Trophoblast cell (in vitro differentiated cells and primary cell): Measurements from ENCODE around the gene CEP72.
A peak's percentile ranks its signal among the peaks of the same experiment; 100 is the strongest.
"Not testable (repeated sequence)": the region's sequence is repeated elsewhere in the genome, so short reads cannot be mapped to it uniquely, and the experiment has no call there.

Source experiments
- DNase-seq, 2 donors: peaks; one replicate each; pipeline ENCODE4 v3.0.0-alpha.2; 2016
- H2AFZ ChIP-seq: 2 replicates; pipeline ENCODE4 v1.6.1; 2013; ENCODE audit warnings: low read length, moderate library complexity, mild to moderate bottlenecking; ENCODE audit not compliant: insufficient read depth, poor library complexity
- H2AK5ac ChIP-seq: 2 replicates; pipeline ENCODE4 v1.6.1; 2013; ENCODE audit warnings: mild to moderate bottlenecking, low read length
- H2BK120ac ChIP-seq: 2 replicates; pipeline ENCODE4 v1.6.1; 2013; ENCODE audit warnings: low read length, mild to moderate bottlenecking, moderate library complexity; ENCODE audit not compliant: insufficient read depth, poor library complexity
- H2BK12ac ChIP-seq: 2 replicates; pipeline ENCODE4 v1.6.1; 2013; ENCODE audit warnings: mild to moderate bottlenecking, low read length, moderate library complexity
- H2BK5ac ChIP-seq: 2 replicates; pipeline ENCODE4 v1.6.1; 2013; ENCODE audit warnings: low read length, low read depth, moderate library complexity, mild to moderate bottlenecking; ENCODE audit not compliant: poor library complexity
- H3K14ac ChIP-seq: 2 replicates; pipeline ENCODE4 v1.6.1; 2013; ENCODE audit warnings: mild to moderate bottlenecking, low read length
- H3K18ac ChIP-seq: 2 replicates; pipeline ENCODE4 v1.6.1; 2013; ENCODE audit warnings: mild to moderate bottlenecking, low read length
- H3K23ac ChIP-seq: 2 replicates; pipeline ENCODE4 v1.6.1; 2013; ENCODE audit warnings: low read length
- H3K27ac ChIP-seq: 2 replicates; pipeline ENCODE4 v1.5.1; 2013; ENCODE audit warnings: low read depth, mild to moderate bottlenecking, inconsistent platforms, low read length, moderate library complexity
- H3K27me3 ChIP-seq: 2 replicates; pipeline ENCODE4 v1.6.1; 2013; ENCODE audit warnings: inconsistent platforms, mild to moderate bottlenecking, low read length, moderate library complexity; ENCODE audit not compliant: insufficient read depth
- H3K36me3 ChIP-seq, 2 experiments: 1 replicate in 1 of 2; 2 replicates in 1 of 2; pipeline ENCODE4 v1.6.1; 2013; ENCODE audit warnings: low read length in 2 of 2, mild to moderate bottlenecking in 2 of 2, moderate library complexity in 1 of 2; ENCODE audit not compliant: insufficient read depth in 2 of 2, control insufficient read depth in 1 of 2
- H3K4ac ChIP-seq: 2 replicates; pipeline ENCODE4 v1.6.1; 2013; ENCODE audit warnings: low read depth, mild to moderate bottlenecking, low read length, moderate library complexity
- H3K4me1 ChIP-seq, 2 experiments: 1 replicate in 1 of 2; 2 replicates in 1 of 2; pipeline ENCODE4 v1.6.1; 2013; ENCODE audit warnings: low read length in 2 of 2, mild to moderate bottlenecking in 2 of 2, moderate library complexity in 1 of 2; ENCODE audit not compliant: insufficient read depth in 2 of 2, control insufficient read depth in 1 of 2
- H3K4me2 ChIP-seq: 2 replicates; pipeline ENCODE4 v1.6.1; 2013; ENCODE audit warnings: inconsistent platforms, mild to moderate bottlenecking, low read length, moderate library complexity
- H3K4me3 ChIP-seq: 2 replicates; pipeline ENCODE4 v1.5.1; 2013; ENCODE audit warnings: mild to moderate bottlenecking, low read depth, low read length, inconsistent platforms
- H3K79me1 ChIP-seq: one replicate; pipeline ENCODE4 v1.6.1; 2013; ENCODE audit warnings: low read length
- H3K79me2 ChIP-seq: 2 replicates; pipeline ENCODE4 v1.6.1; 2013; ENCODE audit warnings: low read length, mild to moderate bottlenecking; ENCODE audit not compliant: control insufficient read depth, insufficient read depth, poor library complexity
- H3K9ac ChIP-seq: 2 replicates; pipeline ENCODE4 v1.6.1; 2013; ENCODE audit warnings: mild to moderate bottlenecking, low read length
- H3K9me3 ChIP-seq: 2 replicates; pipeline ENCODE4 v1.6.1; 2013; ENCODE audit warnings: low read depth, mild to moderate bottlenecking, control low read depth, inconsistent platforms, low read length; ENCODE audit not compliant: insufficient read depth
- H4K12ac ChIP-seq: 2 replicates; pipeline ENCODE4 v1.6.1; 2013; ENCODE audit warnings: low read depth, mild to moderate bottlenecking, low read length, moderate library complexity
- H4K8ac ChIP-seq: 2 replicates; pipeline ENCODE4 v1.6.1; 2013; ENCODE audit warnings: low read depth, mild to moderate bottlenecking, low read length, moderate library complexity
- H4K91ac ChIP-seq: one replicate; pipeline ENCODE4 v1.6.1; 2013; ENCODE audit warnings: low read depth, mild to moderate bottlenecking, low read length, moderate library complexity
- WGBS: extraction: QIAGEN DNeasy Blood & Tissue Kit; methylation state at CpG from one replicate; pipeline ENCODE4 v1.1.7; 2013; ENCODE audit warnings: missing lambda C conversion rate; ENCODE audit not compliant: insufficient read length, insufficient coverage; ENCODE audit errors: extremely low coverage; 5-methylcytosine and 5-hydroxymethylcytosine counted together

The CEP72 gene

DNA sequence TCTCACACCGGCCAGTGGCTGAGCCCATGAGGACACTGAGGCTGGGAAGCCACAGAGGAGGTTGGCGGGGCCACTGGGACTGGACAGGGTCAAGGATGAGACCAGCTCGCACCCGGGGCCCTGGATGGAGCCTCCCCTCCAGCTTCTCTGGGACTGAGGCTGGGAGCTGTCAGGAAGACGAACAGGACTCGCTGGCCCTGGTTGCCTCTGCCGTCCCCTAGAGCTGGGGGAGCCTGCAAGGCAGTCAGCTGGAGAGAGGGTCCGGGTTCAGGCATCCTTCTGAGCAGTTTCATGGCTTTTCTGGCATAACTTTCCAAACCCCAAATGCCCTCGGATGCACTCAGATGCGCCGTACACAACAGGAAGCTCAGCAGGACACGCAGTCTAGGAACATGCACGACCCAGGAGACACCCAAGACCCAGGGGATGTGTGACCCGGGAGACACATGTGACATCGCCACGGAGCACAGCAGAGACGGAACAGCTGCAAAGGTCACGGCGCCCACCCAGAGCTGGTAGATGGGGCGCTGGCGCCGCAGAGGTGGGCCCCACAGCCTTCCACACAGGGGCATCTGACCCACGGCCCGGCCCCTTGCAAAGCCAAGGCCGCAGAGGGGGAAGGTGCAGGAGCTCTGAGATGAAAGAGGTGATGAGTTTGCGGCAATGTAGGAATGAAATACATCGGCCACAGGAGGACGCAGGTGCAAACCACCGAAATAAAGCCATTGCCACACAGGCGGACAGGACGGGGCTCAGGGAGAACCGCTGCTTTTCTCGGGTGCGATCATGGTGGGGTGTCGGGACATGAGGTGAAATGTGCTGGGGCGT lies 63.9 kb downstream of the CEP72 start:
- Histone ChIP-seq H3K4me1 (peaks cover 3 to 21% of the 10 kb centered on the region in 2 experiments), H2AK5ac (no peak overlapping the region), H3K18ac (no peak overlapping the region), H3K79me2 (no peaks in the 10 kb centered on the region), H4K8ac (no peak overlapping the region), H3K14ac (no peak overlapping the region), H3K79me1 (no peaks in the 10 kb centered on the region), H2AFZ (no peak overlapping the region), H3K27me3 (no peaks in the 10 kb centered on the region), H3K4me3 (no peak overlapping the region), H4K91ac (no peak overlapping the region), H2BK120ac (no peak overlapping the region), H3K9me3 (peaks cover 3% of the 10 kb centered on the region), H3K36me3 (no peaks in the 10 kb centered on the region), H2BK12ac (no peak overlapping the region), H3K23ac (no peak overlapping the region), H2BK5ac (no peak overlapping the region), H3K9ac (no peak overlapping the region), H3K4me2 (no peak overlapping the region), H3K4ac (no peak overlapping the region), H4K12ac (no peak overlapping the region), H3K27ac (no peak overlapping the region)
- no CpG with 5 or more reads among the region's 36 CpGs for WGBS
- DNase-seq: no peak

GRCh38 chr5:676699-677076 lies 64.5 kb downstream of the CEP72 start:
- peak overlapping the region; percentile 16 for H3K4me3 ChIP-seq
- H3K4me1 ChIP-seq: peaks cover 3 to 16% of the 10 kb centered on the region in 2 experiments
- H2BK120ac ChIP-seq: no peak overlapping the region
- H3K14ac ChIP-seq: no peak overlapping the region
- peaks cover 3% of the 10 kb centered on the region for H3K9me3 ChIP-seq
- H2AK5ac ChIP-seq: no peak overlapping the region
- no peak overlapping the region for H3K27ac ChIP-seq
- no peak overlapping the region for H2AFZ ChIP-seq
- H3K4ac ChIP-seq: no peak overlapping the region
- no peak overlapping the region for H3K4me2 ChIP-seq
- no peak overlapping the region for H4K8ac ChIP-seq
- no peaks in the 10 kb centered on the region for H3K27me3 ChIP-seq
- no peaks in the 10 kb centered on the region for H3K79me1 ChIP-seq
- no peaks in the 10 kb centered on the region for H3K36me3 ChIP-seq
- no peak overlapping the region for H2BK5ac ChIP-seq
- H4K91ac ChIP-seq: no peak overlapping the region
- no CpG with 5 or more reads among the region's 48 CpGs for WGBS
- no peak overlapping the region for H2BK12ac ChIP-seq
- H3K9ac ChIP-seq: no peak overlapping the region
- no peak overlapping the region for H4K12ac ChIP-seq
- H3K18ac ChIP-seq: no peak overlapping the region
- DNase-seq: no peak
- no peaks in the 10 kb centered on the region for H3K79me2 ChIP-seq
- H3K23ac ChIP-seq: no peak overlapping the region

- no peak overlapping the region for H2AK5ac ChIP-seq
- no peak overlapping the region for H4K91ac ChIP-seq
- no peak overlapping the region for H2BK5ac ChIP-seq
- peaks cover 0 to 9% of the 10 kb centered on the region in 2 experiments for H3K4me1 ChIP-seq
- no peak overlapping the region for H3K4me3 ChIP-seq
- no peak overlapping the region for H3K9ac ChIP-seq
- H3K4me2 ChIP-seq: no peak overlapping the region
- no peak overlapping the region for H2AFZ ChIP-seq
- H3K14ac ChIP-seq: no peak overlapping the region
- no peaks in the 10 kb centered on the region for H3K79me2 ChIP-seq
- H3K9me3 ChIP-seq: peaks cover 3% of the 10 kb centered on the region
- H3K4ac ChIP-seq: no peak overlapping the region
- no peaks in the 10 kb centered on the region for H3K36me3 ChIP-seq
- no peak overlapping the region for H3K18ac ChIP-seq
- no peak overlapping the region for H2BK12ac ChIP-seq
- H4K8ac ChIP-seq: no peak overlapping the region
- no peak for DNase-seq
- H3K23ac ChIP-seq: no peak overlapping the region
- no peaks in the 10 kb centered on the region for H3K27me3 ChIP-seq
- H4K12ac ChIP-seq: no peak overlapping the region
- no peak overlapping the region for H2BK120ac ChIP-seq
- no peaks in the 10 kb centered on the region for H3K79me1 ChIP-seq
- H3K27ac ChIP-seq: no peak overlapping the region
- no CpG with 5 or more reads among the region's 44 CpGs for WGBS
Observed at GRCh38 chr5:677131-678101, 65.3 kb downstream of the CEP72 start.

DNA sequence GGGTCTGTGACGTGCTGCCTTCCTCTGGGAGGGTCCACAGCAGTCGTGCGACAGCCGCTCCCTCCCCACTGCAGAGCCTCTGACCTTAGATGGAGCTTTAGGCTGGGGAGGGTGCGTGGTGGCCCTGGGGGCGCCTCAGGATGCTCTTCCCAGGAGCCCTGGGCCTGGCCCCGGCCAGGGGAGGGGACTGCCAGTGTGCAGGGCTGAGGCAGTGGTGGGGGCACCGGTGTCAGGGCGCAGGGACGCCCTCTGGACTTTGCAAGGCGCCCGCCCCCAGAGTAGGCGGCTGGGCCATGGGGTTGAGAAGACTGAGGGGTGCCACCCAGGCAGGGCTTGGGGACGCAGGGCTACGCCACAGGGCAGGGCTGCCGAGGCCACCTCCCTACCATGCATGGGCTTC lies 66.4 kb downstream of the CEP72 start:
- not testable (repeated sequence) for H3K14ac ChIP-seq, H2BK120ac ChIP-seq, H3K27me3 ChIP-seq, H3K4me3 ChIP-seq, H3K79me1 ChIP-seq, H4K91ac ChIP-seq, H3K4ac ChIP-seq, H4K12ac ChIP-seq, DNase-seq, H3K23ac ChIP-seq, H3K4me2 ChIP-seq, H3K27ac ChIP-seq, H4K8ac ChIP-seq, H2BK12ac ChIP-seq, H3K9me3 ChIP-seq, H2BK5ac ChIP-seq, H2AFZ ChIP-seq, H3K18ac ChIP-seq, H2AK5ac ChIP-seq, H3K79me2 ChIP-seq, H3K9ac ChIP-seq, H3K36me3 ChIP-seq, H3K4me1 ChIP-seq
- WGBS: no CpG with 5 or more reads among the region's 16 CpGs
